K562 (cell line): ENCODE data around the gene UBE2V1.

Source experiments
- ATF3 ChIP-seq, 2 experiments: fragments of 450-650 bp in 1 of 2; sonication (generic) in 1 of 2; formaldehyde crosslinking in 1 of 2; IDR thresholded peaks in 1 of 2; conservative IDR thresholded peaks in 1 of 2; 2 replicates each; pipeline versions ENCODE4 v1.6.1 to v1.8.1; 2016 to 2023; ENCODE audit warnings: mild to moderate bottlenecking in 2 of 2, moderate library complexity in 2 of 2, inconsistent platforms in 1 of 2, missing genetic modification reagents in 1 of 2
- E2F4 ChIP-seq: sonication (generic); formaldehyde crosslinking; IDR thresholded peaks from 2 replicates; pipeline ENCODE4 v1.8.0; 2022; ENCODE audit warnings: mild to moderate bottlenecking, low read depth, missing genetic modification reagents
- GTF2F1 ChIP-seq: IDR thresholded peaks from 2 replicates; pipeline ENCODE4 v1.6.1; 2011; ENCODE audit warnings: low read depth, low read length, improper control_type of control experiment
- NELFE ChIP-seq: IDR thresholded peaks from 2 replicates; pipeline ENCODE4 v1.6.1; 2011; ENCODE audit warnings: mild to moderate bottlenecking; ENCODE audit not compliant: insufficient read depth, insufficient read length
- SREBF2 ChIP-seq: sonication (generic); formaldehyde crosslinking; IDR thresholded peaks from 2 replicates; pipeline ENCODE4 v1.4.0; 2020; ENCODE audit warnings: mild to moderate bottlenecking, missing genetic modification reagents

GRCh38 chr20:50042370-50043313 lies 70.3 kb downstream of the UBE2V1 start:
- TF ChIP-seq E2F4 (CRISPR knock-in tag) (no peak), SREBF2 (CRISPR knock-in tag) (no peak), ATF3 (IDR thresholded peaks at IDR 0.05) (no peak), ATF3 (CRISPR knock-in tag; conservative IDR thresholded peaks at IDR 0.05) (no peak), NELFE (no peak), GTF2F1 (no peak)
